ENCODE measurements around the gene SRGAP2B.
"Not testable (repeated sequence)": the region's sequence is repeated elsewhere in the genome, so short reads cannot be mapped to it uniquely, and the experiment has no call there.

SRGAP2B gene

DNA sequence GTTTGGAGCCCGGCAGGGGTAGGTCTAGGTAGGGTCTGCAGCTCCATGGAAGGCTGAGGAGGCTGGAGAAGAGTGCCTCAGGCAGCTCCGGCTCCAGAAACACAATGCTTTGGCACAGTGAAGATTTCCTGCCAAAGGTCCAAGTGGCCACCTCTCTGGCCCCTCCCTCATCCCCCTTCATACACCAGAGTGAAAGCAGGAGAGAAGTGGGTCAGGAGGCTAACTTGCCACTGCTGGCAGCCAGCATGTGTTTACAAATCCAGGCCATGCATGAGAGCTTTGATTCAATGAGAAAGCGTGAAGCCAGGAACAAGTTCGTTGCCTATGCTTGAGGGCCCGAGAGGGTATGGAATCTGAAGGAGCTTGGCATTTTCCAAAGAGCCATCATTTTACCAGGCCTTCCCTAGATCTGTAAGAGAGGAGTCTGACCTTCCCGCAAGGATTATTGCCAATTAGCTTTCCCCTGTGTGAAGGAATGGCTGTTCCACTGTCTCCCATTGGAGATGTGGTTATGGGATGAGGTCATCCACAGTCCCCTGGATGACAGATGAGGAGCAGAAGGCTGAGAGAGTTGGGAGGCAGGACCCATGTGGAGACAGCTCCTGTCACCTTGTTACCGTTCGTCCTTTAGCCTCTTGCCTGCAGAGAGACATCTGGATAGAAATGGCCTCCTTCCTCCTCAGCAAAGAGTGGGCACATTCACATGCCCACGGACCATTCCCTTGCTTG is 201.3 kb downstream of the SRGAP2B start:
- H3K36me3 ChIP-seq (replicated peaks in 1 of 2; ENCODE audit: control insufficient read depth in 2 of 2, insufficient read depth in 2 of 2, low read length in 2 of 2); H3K9me3 ChIP-seq (replicated peaks in 1 of 2; ENCODE audit: control insufficient read depth in 2 of 2, insufficient read depth in 1 of 2, low read depth in 1 of 2, low read length in 2 of 2); H2AFZ ChIP-seq (ENCODE audit: low read length); H4K91ac ChIP-seq (ENCODE audit: low read depth, low read length, poor library complexity); H3K4me1 ChIP-seq (ENCODE audit: control insufficient read depth in 2 of 2, insufficient read depth in 1 of 2, low read depth in 1 of 2, low read length in 2 of 2); H3K4me2 ChIP-seq (ENCODE audit: insufficient read depth, low read length, poor library complexity, severe bottlenecking); H3K4ac ChIP-seq (ENCODE audit: low read length); H3K27ac ChIP-seq (replicated peaks; ENCODE audit: low read length); H4K8ac ChIP-seq (ENCODE audit: low read depth, low read length); H3K23ac ChIP-seq (ENCODE audit: low read depth, low read length, poor library complexity); H2BK120ac ChIP-seq (ENCODE audit: low read depth, low read length); H3K9ac ChIP-seq (ENCODE audit: low read depth, low read length, poor library complexity); H3K27me3 ChIP-seq (ENCODE audit: control insufficient read depth in 3 of 3, insufficient read depth in 3 of 3, low read depth in 1 of 3, low read length in 3 of 3); H2BK15ac ChIP-seq (ENCODE audit: low read length); DNase-seq (ENCODE audit: low spot score); H3K4me3 ChIP-seq (ENCODE audit: low read length in 2 of 2); H2AK5ac ChIP-seq (ENCODE audit: low read depth, low read length); H2BK5ac ChIP-seq (ENCODE audit: low read length); H3K18ac ChIP-seq (ENCODE audit: low read length); H2BK12ac ChIP-seq (ENCODE audit: low read length); H3K14ac ChIP-seq (ENCODE audit: low read length); H3K79me1 ChIP-seq (ENCODE audit: low read depth, low read length): not testable (repeated sequence)
- WGBS, 2 donors (ENCODE audit: extremely low coverage in 2 of 2, insufficient read length in 2 of 2, insufficient replicate concordance in 1 of 2): no CpG with 5 or more reads among the region's 9 CpGs

DNA sequence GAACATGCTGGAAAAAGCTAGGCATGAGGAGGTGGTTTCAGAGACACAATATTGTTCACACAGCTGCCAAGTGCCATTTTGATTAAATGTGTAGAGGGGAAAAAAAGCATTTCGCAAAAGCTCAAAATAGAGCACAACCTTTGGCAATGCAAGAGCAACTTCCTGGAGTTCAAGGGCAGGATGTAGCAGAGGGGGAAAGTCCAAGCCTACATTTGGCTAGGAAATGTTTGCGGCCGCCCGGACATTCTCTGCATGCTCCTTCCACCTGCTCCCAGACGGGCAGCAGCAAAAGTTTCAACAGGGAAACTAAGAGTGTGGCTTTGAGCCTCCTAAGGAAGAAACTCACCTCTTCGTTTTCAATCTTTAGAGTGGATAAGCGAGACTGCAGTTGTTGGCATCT is 202.1 kb downstream of the SRGAP2B start:
- not testable (repeated sequence) for H3K23ac ChIP-seq (ENCODE audit: low read depth, low read length, poor library complexity); H3K9me3 ChIP-seq (replicated peaks in 1 of 2; ENCODE audit: control insufficient read depth in 2 of 2, insufficient read depth in 1 of 2, low read depth in 1 of 2, low read length in 2 of 2); H3K27me3 ChIP-seq (ENCODE audit: control insufficient read depth in 3 of 3, insufficient read depth in 3 of 3, low read depth in 1 of 3, low read length in 3 of 3); DNase-seq (ENCODE audit: low spot score); H3K9ac ChIP-seq (ENCODE audit: low read depth, low read length, poor library complexity); H3K27ac ChIP-seq (replicated peaks; ENCODE audit: low read length); H2BK120ac ChIP-seq (ENCODE audit: low read depth, low read length); H3K4me1 ChIP-seq (ENCODE audit: control insufficient read depth in 2 of 2, insufficient read depth in 1 of 2, low read depth in 1 of 2, low read length in 2 of 2); H3K4me3 ChIP-seq (ENCODE audit: low read length in 2 of 2); H2BK5ac ChIP-seq (ENCODE audit: low read length); H3K4me2 ChIP-seq (ENCODE audit: insufficient read depth, low read length, poor library complexity, severe bottlenecking); H4K8ac ChIP-seq (ENCODE audit: low read depth, low read length); H2AK5ac ChIP-seq (ENCODE audit: low read depth, low read length); H3K36me3 ChIP-seq (replicated peaks in 1 of 2; ENCODE audit: control insufficient read depth in 2 of 2, insufficient read depth in 2 of 2, low read length in 2 of 2); H3K4ac ChIP-seq (ENCODE audit: low read length); H3K79me1 ChIP-seq (ENCODE audit: low read depth, low read length); H2BK12ac ChIP-seq (ENCODE audit: low read length); H2BK15ac ChIP-seq (ENCODE audit: low read length); H3K14ac ChIP-seq (ENCODE audit: low read length); H4K91ac ChIP-seq (ENCODE audit: low read depth, low read length, poor library complexity); H3K18ac ChIP-seq (ENCODE audit: low read length); H2AFZ ChIP-seq (ENCODE audit: low read length)
- WGBS, 2 donors (ENCODE audit: extremely low coverage in 2 of 2, insufficient read length in 2 of 2, insufficient replicate concordance in 1 of 2): no CpG with 5 or more reads among the region's 7 CpGs

DNA sequence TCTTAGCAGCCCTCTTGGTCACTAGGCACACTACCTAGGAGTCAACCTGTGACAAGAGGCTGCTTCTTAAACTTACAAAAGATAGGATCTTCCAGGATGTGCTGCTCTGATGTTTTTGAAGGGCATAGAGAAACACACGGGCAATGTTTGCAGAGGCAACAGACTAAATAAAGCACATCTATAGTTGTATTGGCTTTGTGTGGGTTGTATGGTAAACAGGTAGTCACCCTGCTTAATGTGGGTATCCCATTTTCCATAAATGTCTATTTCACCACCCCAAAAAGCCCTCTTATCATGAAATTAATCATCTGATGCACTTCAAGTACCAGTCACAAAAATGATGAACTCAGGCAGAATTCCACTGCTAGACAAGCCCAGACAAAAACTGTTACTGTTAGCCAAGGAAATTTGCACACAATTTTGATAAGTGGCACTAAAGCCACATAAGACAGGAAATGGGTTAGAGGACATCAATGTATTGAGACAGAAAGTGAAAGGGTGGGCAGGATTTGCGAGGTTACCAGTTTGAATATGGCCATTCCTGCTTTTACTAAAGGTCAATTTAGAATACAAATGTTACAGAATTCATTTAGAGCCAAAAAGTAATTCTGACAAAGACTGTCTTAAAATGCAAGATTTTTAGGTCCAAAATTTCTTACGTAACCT is 205.5 kb downstream of the SRGAP2B start:
- not testable (repeated sequence) for H3K23ac ChIP-seq (ENCODE audit: low read depth, low read length, poor library complexity); H3K4ac ChIP-seq (ENCODE audit: low read length); H3K18ac ChIP-seq (ENCODE audit: low read length)

DNA sequence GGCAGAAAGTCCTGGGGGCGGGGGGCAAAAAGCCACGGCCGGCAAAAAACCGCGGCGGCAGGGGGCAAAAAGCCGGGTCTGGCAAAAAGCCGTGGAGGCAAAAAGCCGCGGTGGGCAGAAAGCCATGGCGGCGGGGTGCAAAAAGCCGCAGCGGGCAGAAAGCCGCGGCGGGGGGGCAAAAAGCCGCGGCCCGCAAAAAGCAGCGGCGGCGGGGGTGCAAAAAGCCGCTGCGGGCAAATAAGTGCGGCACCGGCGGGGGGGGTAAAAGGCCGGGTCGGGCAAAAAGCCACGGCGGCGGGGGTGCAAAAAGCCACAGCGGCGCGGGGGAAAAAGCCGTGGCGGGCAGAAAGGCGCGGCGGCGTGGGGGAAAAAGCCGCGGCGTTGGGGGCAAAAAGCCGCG is 212.1 kb downstream of the SRGAP2B start:
- not testable (repeated sequence) for H2BK15ac ChIP-seq (ENCODE audit: low read length); H3K27me3 ChIP-seq (ENCODE audit: control insufficient read depth in 3 of 3, insufficient read depth in 3 of 3, low read depth in 1 of 3, low read length in 3 of 3); H3K4ac ChIP-seq (ENCODE audit: low read length); H3K79me1 ChIP-seq (ENCODE audit: low read depth, low read length); H4K8ac ChIP-seq (ENCODE audit: low read depth, low read length); H2BK12ac ChIP-seq (ENCODE audit: low read length); DNase-seq (ENCODE audit: low spot score); H2AK5ac ChIP-seq (ENCODE audit: low read depth, low read length); H2BK120ac ChIP-seq (ENCODE audit: low read depth, low read length); H3K9ac ChIP-seq (ENCODE audit: low read depth, low read length, poor library complexity); H3K4me1 ChIP-seq (ENCODE audit: control insufficient read depth in 2 of 2, insufficient read depth in 1 of 2, low read depth in 1 of 2, low read length in 2 of 2); H3K14ac ChIP-seq (ENCODE audit: low read length); H3K36me3 ChIP-seq (replicated peaks in 1 of 2; ENCODE audit: control insufficient read depth in 2 of 2, insufficient read depth in 2 of 2, low read length in 2 of 2); H3K9me3 ChIP-seq (replicated peaks in 1 of 2; ENCODE audit: control insufficient read depth in 2 of 2, insufficient read depth in 1 of 2, low read depth in 1 of 2, low read length in 2 of 2); H3K27ac ChIP-seq (replicated peaks; ENCODE audit: low read length); H4K91ac ChIP-seq (ENCODE audit: low read depth, low read length, poor library complexity); H3K23ac ChIP-seq (ENCODE audit: low read depth, low read length, poor library complexity); H2BK5ac ChIP-seq (ENCODE audit: low read length)
- H3K4me2 ChIP-seq (ENCODE audit: insufficient read depth, low read length, poor library complexity, severe bottlenecking): peak overlapping the region; percentile 62
- peak overlapping the region; percentile 39 to 74 for H3K4me3 ChIP-seq (ENCODE audit: low read length in 2 of 2)
- H3K18ac ChIP-seq (ENCODE audit: low read length): peak overlapping the region; percentile 57
- H2AFZ ChIP-seq (ENCODE audit: low read length): peak overlapping the region; percentile 66
- no CpG with 5 or more reads among the region's 47 CpGs for WGBS, 2 donors (ENCODE audit: extremely low coverage in 2 of 2, insufficient read length in 2 of 2, insufficient replicate concordance in 1 of 2)

More for the DNA sequence above, 205.5 kb downstream of the SRGAP2B start:
- H2BK120ac ChIP-seq (ENCODE audit: low read depth, low read length); H3K27ac ChIP-seq (replicated peaks; ENCODE audit: low read length); H4K8ac ChIP-seq (ENCODE audit: low read depth, low read length); H3K4me3 ChIP-seq (ENCODE audit: low read length in 2 of 2); H2AK5ac ChIP-seq (ENCODE audit: low read depth, low read length); H2BK12ac ChIP-seq (ENCODE audit: low read length); H3K79me1 ChIP-seq (ENCODE audit: low read depth, low read length); H3K9me3 ChIP-seq (replicated peaks in 1 of 2; ENCODE audit: control insufficient read depth in 2 of 2, insufficient read depth in 1 of 2, low read depth in 1 of 2, low read length in 2 of 2); H2BK5ac ChIP-seq (ENCODE audit: low read length); H2BK15ac ChIP-seq (ENCODE audit: low read length); H4K91ac ChIP-seq (ENCODE audit: low read depth, low read length, poor library complexity); H3K14ac ChIP-seq (ENCODE audit: low read length); H3K4me1 ChIP-seq (ENCODE audit: control insufficient read depth in 2 of 2, insufficient read depth in 1 of 2, low read depth in 1 of 2, low read length in 2 of 2); H3K36me3 ChIP-seq (replicated peaks in 1 of 2; ENCODE audit: control insufficient read depth in 2 of 2, insufficient read depth in 2 of 2, low read length in 2 of 2); H2AFZ ChIP-seq (ENCODE audit: low read length); DNase-seq (ENCODE audit: low spot score); H3K4me2 ChIP-seq (ENCODE audit: insufficient read depth, low read length, poor library complexity, severe bottlenecking); H3K27me3 ChIP-seq (ENCODE audit: control insufficient read depth in 3 of 3, insufficient read depth in 3 of 3, low read depth in 1 of 3, low read length in 3 of 3); H3K9ac ChIP-seq (ENCODE audit: low read depth, low read length, poor library complexity): not testable (repeated sequence)
- no CpG with 5 or more reads among the region's 3 CpGs for WGBS, 2 donors (ENCODE audit: extremely low coverage in 2 of 2, insufficient read length in 2 of 2, insufficient replicate concordance in 1 of 2)

Data from neuronal stem cell (in vitro differentiated cells).